CD14-positive monocyte (primary cell): ENCODE results near the gene LTBP2. TPM values are rescaled to one million over a fixed set of nuclear protein-coding genes. Genes with fewer than 3 reads are reported as not detected.

Experiments used
- DNase-seq, 3 donors: peaks; one replicate each; pipeline ENCODE4 v3.0.0-alpha.2; 2011 to 2022
- H2AFZ ChIP-seq: 2 replicates; pipeline ENCODE4 v1.6.0; 2012; ENCODE audit warnings: mild to moderate bottlenecking, low read depth, low read length, inconsistent platforms; ENCODE audit not compliant: insufficient read depth, poor library complexity, severe bottlenecking
- H3K27ac ChIP-seq, 2 donors: 1 replicate in 1 of 2; 2 replicates in 1 of 2; pipeline ENCODE4 v1.5.1; 2012 to 2013; ENCODE audit warnings: low read length in 2 of 2, control low read depth in 1 of 2, inconsistent platforms in 1 of 2, low read depth in 1 of 2, mild to moderate bottlenecking in 1 of 2
- H3K27me3 ChIP-seq, 2 donors: one replicate each; pipeline versions ENCODE4 v1.6.0 to v1.6.1; 2011 to 2013; ENCODE audit warnings: low read length in 2 of 2; ENCODE audit not compliant: control insufficient read depth in 2 of 2, insufficient read depth in 2 of 2
- H3K36me3 ChIP-seq, 2 donors: replicated peaks in 1 of 2; 1 replicate in 1 of 2; 2 replicates in 1 of 2; pipeline versions ENCODE4 v1.5.1 to v1.6.1; 2012 to 2013; ENCODE audit warnings: low read length in 2 of 2, control low read depth in 1 of 2, inconsistent platforms in 1 of 2, mild to moderate bottlenecking in 1 of 2; ENCODE audit not compliant: insufficient read depth in 2 of 2, control insufficient read depth in 1 of 2
- H3K4me1 ChIP-seq, 2 donors: 1 replicate in 1 of 2; 2 replicates in 1 of 2; pipeline versions ENCODE4 v1.5.1 to v1.6.1; 2012 to 2013; ENCODE audit warnings: low read length in 2 of 2, control low read depth in 1 of 2, inconsistent platforms in 1 of 2, mild to moderate bottlenecking in 1 of 2, moderate library complexity in 1 of 2; ENCODE audit not compliant: insufficient read depth in 2 of 2, control insufficient read depth in 1 of 2
- H3K4me2 ChIP-seq: replicated peaks from 2 replicates; pipeline ENCODE3; 2012; ENCODE audit warnings: low read length, moderate library complexity, mild to moderate bottlenecking; ENCODE audit not compliant: poor library complexity, severe bottlenecking; ENCODE audit errors: extremely low read depth
- H3K4me3 ChIP-seq, 3 experiments: fragments of 200-600 bp in 1 of 3; sonication (generic) in 1 of 3; replicated peaks in 1 of 3; 1 replicate in 2 of 3; 2 replicates in 1 of 3; pipeline ENCODE4 v1.5.1; 2011 to 2013; ENCODE audit warnings: low read length in 3 of 3, mild to moderate bottlenecking in 3 of 3, control low read depth in 2 of 3, low read depth in 2 of 3, inconsistent platforms in 1 of 3, moderate library complexity in 1 of 3
- H3K79me2 ChIP-seq: 2 replicates; pipeline ENCODE4 v1.6.0; 2012; ENCODE audit warnings: mild to moderate bottlenecking, control low read depth, inconsistent platforms, low read length, moderate library complexity; ENCODE audit not compliant: insufficient read depth
- H3K9ac ChIP-seq: 2 replicates; pipeline ENCODE4 v1.6.0; 2017; ENCODE audit warnings: low read length, mild to moderate bottlenecking; ENCODE audit not compliant: insufficient read depth, poor library complexity, severe bottlenecking
- H3K9me3 ChIP-seq, 2 donors: replicated peaks in 1 of 2; 1 replicate in 1 of 2; 2 replicates in 1 of 2; pipeline versions ENCODE4 v1.5.1 to v1.6.1; 2012 to 2013; ENCODE audit warnings: low read length in 2 of 2, control low read depth in 1 of 2; ENCODE audit not compliant: control insufficient read depth in 1 of 2, insufficient read depth in 1 of 2
- H4K20me1 ChIP-seq: 2 replicates; pipeline ENCODE4 v1.6.0; 2012; ENCODE audit warnings: mild to moderate bottlenecking, low read length, control low read depth, moderate library complexity; ENCODE audit not compliant: insufficient read depth
- H3K27ac Mint-ChIP-seq, 7 donors: one replicate each; pipeline ENCODE4 v1.8.0; 2020; ENCODE audit warnings: mild to moderate bottlenecking in 7 of 7, mixed read lengths in 7 of 7, moderate library complexity in 6 of 7, inconsistent platforms in 2 of 7
- H3K27me3 Mint-ChIP-seq, 3 donors: one replicate each; pipeline ENCODE4 v1.8.0; 2021 to 2022; ENCODE audit warnings: low read depth in 3 of 3, mild to moderate bottlenecking in 3 of 3, mixed read lengths in 3 of 3, moderate library complexity in 3 of 3, inconsistent platforms in 1 of 3
- H3K36me3 Mint-ChIP-seq, 2 donors: one replicate each; pipeline ENCODE4 v1.8.0; 2020; ENCODE audit warnings: mixed read lengths in 2 of 2, inconsistent platforms in 1 of 2, mild to moderate bottlenecking in 1 of 2
- H3K4me1 Mint-ChIP-seq: one replicate; pipeline ENCODE4 v1.8.0; 2020; ENCODE audit warnings: mild to moderate bottlenecking, mixed read lengths
- H3K4me3 Mint-ChIP-seq, 2 donors: one replicate each; pipeline ENCODE4 v1.8.0; 2020; ENCODE audit warnings: mild to moderate bottlenecking in 2 of 2, mixed read lengths in 2 of 2, moderate library complexity in 1 of 2
- H3K9me3 Mint-ChIP-seq, 7 donors: one replicate each; pipeline ENCODE4 v1.8.0; 2020 to 2022; ENCODE audit warnings: mixed read lengths in 7 of 7, mild to moderate bottlenecking in 6 of 7, moderate library complexity in 6 of 7, inconsistent platforms in 2 of 7
- WGBS: methylation state at CpG from one replicate; pipeline ENCODE4 v1.1.5; 2013; ENCODE audit warnings: missing lambda C conversion rate; ENCODE audit not compliant: insufficient coverage; 5-methylcytosine and 5-hydroxymethylcytosine counted together
- intact Hi-C, 2 donors: fragments of 100-400 bp; cut with micrococcal nuclease; formaldehyde crosslinking; loops; one replicate each; pipeline versions ENCODE4 v1.15.0 to v1.15.1; 2023
- polyA plus RNA-seq, 3 donors: library from polyadenylated mRNA; depleted of rRNA in 1 of 3; unstranded in 2 of 3; stranded (reverse) in 1 of 3; fragments of 300-500 nt in 2 of 3; fragments of >200 nt in 1 of 3; fragmentation: Illumina TruSeq in 2 of 3; gene quantifications; 1 replicate in 2 of 3; 2 replicates in 1 of 3; pipeline ENCODE4 v1.2.3, GENCODE V29; 2012 to 2021
- TF ChIP-seq, protein P1 (sequence below): fragments of 200-600 bp; IDR thresholded peaks from one replicate; pipeline ENCODE4 v1.8.0; 2022; ENCODE audit warnings: antibody characterized with exemption, mild to moderate bottlenecking

The LTBP2 gene
- polyA plus RNA-seq, 3 donors, result 0.04 to 0.24 (median 0.11) TPM

DNA sequence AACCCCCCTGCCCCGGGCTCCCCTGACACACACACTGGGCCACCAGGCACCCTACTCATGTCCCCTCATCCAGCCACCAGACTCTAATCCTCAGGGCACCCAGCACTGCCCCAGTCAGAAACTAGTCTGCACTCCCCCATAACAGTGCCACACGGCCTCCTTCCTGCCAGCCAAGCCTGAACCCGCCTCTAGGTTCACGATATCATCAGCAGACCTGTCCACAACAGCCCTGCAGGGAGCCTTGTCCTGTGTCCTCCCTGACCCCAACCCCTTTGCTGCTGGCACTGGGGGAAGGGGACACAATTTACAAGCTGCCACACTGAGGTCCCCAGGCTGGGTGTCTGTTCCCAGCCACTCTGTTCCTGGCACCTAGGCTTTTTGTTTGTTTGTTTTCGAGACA is 33.6 kb downstream of the LTBP2 start:
- Histone ChIP-seq H3K27ac (no peak overlapping the region), H3K4me1 (peaks cover 7 to 14% of the 10 kb centered on the region in 2 donors), H3K9me3 (no peaks in the 10 kb centered on the region), H3K36me3 (no peaks in the 10 kb centered on the region), H3K9ac (no peak overlapping the region), H3K79me2 (no peaks in the 10 kb centered on the region), H4K20me1 (no peaks in the 10 kb centered on the region), H3K27me3 (peaks cover 0 to 1% of the 10 kb centered on the region in 2 donors), H2AFZ (no peak overlapping the region), H3K4me3 (no peak overlapping the region), H3K4me2 (no peak overlapping the region)
- TF ChIP-seq, protein P1, sequence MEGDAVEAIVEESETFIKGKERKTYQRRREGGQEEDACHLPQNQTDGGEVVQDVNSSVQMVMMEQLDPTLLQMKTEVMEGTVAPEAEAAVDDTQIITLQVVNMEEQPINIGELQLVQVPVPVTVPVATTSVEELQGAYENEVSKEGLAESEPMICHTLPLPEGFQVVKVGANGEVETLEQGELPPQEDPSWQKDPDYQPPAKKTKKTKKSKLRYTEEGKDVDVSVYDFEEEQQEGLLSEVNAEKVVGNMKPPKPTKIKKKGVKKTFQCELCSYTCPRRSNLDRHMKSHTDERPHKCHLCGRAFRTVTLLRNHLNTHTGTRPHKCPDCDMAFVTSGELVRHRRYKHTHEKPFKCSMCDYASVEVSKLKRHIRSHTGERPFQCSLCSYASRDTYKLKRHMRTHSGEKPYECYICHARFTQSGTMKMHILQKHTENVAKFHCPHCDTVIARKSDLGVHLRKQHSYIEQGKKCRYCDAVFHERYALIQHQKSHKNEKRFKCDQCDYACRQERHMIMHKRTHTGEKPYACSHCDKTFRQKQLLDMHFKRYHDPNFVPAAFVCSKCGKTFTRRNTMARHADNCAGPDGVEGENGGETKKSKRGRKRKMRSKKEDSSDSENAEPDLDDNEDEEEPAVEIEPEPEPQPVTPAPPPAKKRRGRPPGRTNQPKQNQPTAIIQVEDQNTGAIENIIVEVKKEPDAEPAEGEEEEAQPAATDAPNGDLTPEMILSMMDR, result no peak
- no peak for DNase-seq
- H3K9me3 Mint-ChIP-seq, result no peaks in the 10 kb centered on the region
- peaks cover 0 to 6% (median 3%) of the 10 kb centered on the region in 3 donors for H3K27me3 Mint-ChIP-seq
- H3K4me1 Mint-ChIP-seq, result peaks cover 10% of the 10 kb centered on the region
- H3K4me3 Mint-ChIP-seq, result no peak overlapping the region
- intact Hi-C loops, result no loop called here
- H3K36me3 Mint-ChIP-seq, result no peaks in the 10 kb centered on the region
- 94% methylated on average over 4 of the region's 5 CpGs for WGBS
- no peak overlapping the region for H3K27ac Mint-ChIP-seq

DNA sequence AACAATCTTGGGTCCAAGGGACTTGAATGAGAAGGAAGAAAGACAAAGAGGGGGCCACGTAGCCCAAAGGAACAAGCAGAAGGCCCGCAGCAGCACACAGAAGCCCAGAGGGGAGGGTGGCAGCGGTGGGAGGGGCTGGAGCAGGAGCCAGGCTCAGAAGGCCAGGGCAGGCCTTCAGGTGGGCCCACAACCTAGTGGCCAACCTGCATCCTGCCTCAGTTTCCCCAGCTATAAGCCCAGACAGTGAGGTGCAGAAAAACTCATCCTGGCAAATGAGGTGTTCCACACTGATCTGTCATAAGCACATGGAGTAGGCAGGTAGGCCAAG is 34.1 kb downstream of the LTBP2 start:
- Mint-ChIP-seq H3K36me3 (no peaks in the 10 kb centered on the region), H3K4me3 (no peak overlapping the region), H3K27me3 (peaks cover 2 to 7% (median 6%) of the 10 kb centered on the region in 3 donors), H3K4me1 (peaks cover 13% of the 10 kb centered on the region), H3K27ac (no peak overlapping the region), H3K9me3 (no peaks in the 10 kb centered on the region)
- Histone ChIP-seq H3K79me2 (no peaks in the 10 kb centered on the region), H3K27ac (no peak overlapping the region), H3K27me3 (peaks cover 0 to 5% of the 10 kb centered on the region in 2 donors), H3K4me1 (peaks cover 9 to 18% of the 10 kb centered on the region in 2 donors), H3K36me3 (no peaks in the 10 kb centered on the region), H4K20me1 (no peaks in the 10 kb centered on the region), H3K4me2 (no peak overlapping the region), H3K9me3 (no peaks in the 10 kb centered on the region), H3K9ac (no peak overlapping the region), H2AFZ (no peak overlapping the region), H3K4me3 (no peak overlapping the region)
- TF ChIP-seq, protein P1, result no peak
- intact Hi-C loops, result no loop called here
- WGBS, result 94% methylated on average over 3 of the region's 3 CpGs
- no peak for DNase-seq
